PC-9 (cell line): ENCODE data around the gene PRKG1. TPM values are rescaled to one million over a fixed set of nuclear protein-coding genes. Genes with fewer than 3 reads are reported as not detected.

Source experiments
- BruUV-seq: library from RNA; stranded (reverse); fragments of 400-500 nt; replicated peaks from 2 replicates; lab custom pipeline; 2021; lab: Mats Ljungman, UMichigan
- CTCF ChIA-PET: fragments of 300-600 bp; sonication (Branson Sonifier 250); formaldehyde crosslinking; loops from one replicate; lab custom pipeline; 2022; ENCODE audit warnings: antibody characterized with exemption; lab: Charles Lee
- POLR2A ChIA-PET: fragments of 300-600 bp; sonication (Branson Sonifier 250); formaldehyde crosslinking; loops from one replicate; lab custom pipeline; 2022; ENCODE audit warnings: antibody characterized with exemption; ENCODE audit not compliant: unreplicated experiment; lab: Charles Lee
- DNase-seq, 2 experiments: peaks; one replicate each; pipeline versions ENCODE4 v3.0.0 to v3.0.0-alpha.2; 2015 to 2022; ENCODE audit warnings: mixed read lengths in 1 of 2
- H2AFZ ChIP-seq: fragments of 200-600 bp; sonication (generic); 2 replicates; pipeline ENCODE4 v1.8.1; 2017; ENCODE audit warnings: antibody characterized with exemption
- H3F3A ChIP-seq: fragments of 200-600 bp; sonication (generic); 2 replicates; pipeline ENCODE4 v1.8.1; 2017; ENCODE audit warnings: antibody characterized with exemption, mild to moderate bottlenecking, low read depth; ENCODE audit not compliant: insufficient read depth
- H3K27ac ChIP-seq: fragments of 200-600 bp; sonication (generic); 2 replicates; pipeline ENCODE4 v1.6.1; 2016; ENCODE audit warnings: mixed run types
- H3K27me3 ChIP-seq: fragments of 200-600 bp; sonication (generic); 2 replicates; pipeline ENCODE4 v1.6.1; 2016; ENCODE audit warnings: low read depth, mixed run types; ENCODE audit not compliant: insufficient read depth
- H3K36me3 ChIP-seq: fragments of 200-600 bp; sonication (generic); 2 replicates; pipeline ENCODE4 v1.6.1; 2016; ENCODE audit warnings: low read depth, mixed run types
- H3K4me1 ChIP-seq: fragments of 200-600 bp; sonication (generic); replicated peaks from 2 replicates; pipeline ENCODE4 v1.6.1; 2016; ENCODE audit warnings: mixed run types; ENCODE audit not compliant: insufficient read depth
- H3K4me2 ChIP-seq: fragments of 200-600 bp; sonication (generic); 2 replicates; pipeline ENCODE4 v1.6.1; 2017; ENCODE audit warnings: mixed run types
- H3K4me3 ChIP-seq: fragments of 200-600 bp; sonication (generic); 2 replicates; pipeline ENCODE4 v1.6.1; 2016; ENCODE audit warnings: mixed run types
- H3K79me2 ChIP-seq: fragments of 200-600 bp; sonication (generic); 2 replicates; pipeline ENCODE4 v1.6.1; 2017; ENCODE audit warnings: low read depth, mixed run types
- H3K9me2 ChIP-seq: fragments of 200-600 bp; sonication (generic); 2 replicates; pipeline ENCODE4 v1.8.1; 2017; ENCODE audit warnings: mild to moderate bottlenecking; ENCODE audit not compliant: insufficient read depth
- H3K9me3 ChIP-seq: fragments of 200-600 bp; sonication (generic); 2 replicates; pipeline ENCODE4 v1.8.1; 2016; ENCODE audit warnings: low read depth; ENCODE audit not compliant: insufficient read depth
- H4K20me1 ChIP-seq: fragments of 200-600 bp; sonication (generic); 2 replicates; pipeline ENCODE4 v1.8.1; 2017; ENCODE audit not compliant: insufficient read depth
- EZH2 ChIP-seq: fragments of 200-600 bp; sonication (generic); IDR thresholded peaks from 2 replicates; pipeline ENCODE4 v1.8.0; 2017; ENCODE audit warnings: antibody characterized with exemption, low read depth
- intact Hi-C: fragments of 100-400 bp; cut with micrococcal nuclease; formaldehyde crosslinking; loops from one replicate; pipeline ENCODE4 v1.10.0; 2022; ENCODE audit not compliant: unreplicated experiment
- total RNA-seq: library from RNA; stranded (reverse); gene quantifications from 2 replicates; pipeline ENCODE4 v1.2.3, GENCODE V29; 2021
- TF ChIP-seq, protein P1 (sequence below): fragments of 200-600 bp; sonication (generic); conservative IDR thresholded peaks from 2 replicates; pipeline ENCODE4 v1.6.1; 2017; ENCODE audit warnings: mixed run types, antibody characterized with exemption, mild to moderate bottlenecking, moderate library complexity

PRKG1 gene
- total RNA-seq, 1 experiment from 2014 or later: 0.70 TPM

- no peak for DNase-seq
Observed at GRCh38 chr10:51659344-51659743, 585.1 kb downstream of the PRKG1 start.

DNA sequence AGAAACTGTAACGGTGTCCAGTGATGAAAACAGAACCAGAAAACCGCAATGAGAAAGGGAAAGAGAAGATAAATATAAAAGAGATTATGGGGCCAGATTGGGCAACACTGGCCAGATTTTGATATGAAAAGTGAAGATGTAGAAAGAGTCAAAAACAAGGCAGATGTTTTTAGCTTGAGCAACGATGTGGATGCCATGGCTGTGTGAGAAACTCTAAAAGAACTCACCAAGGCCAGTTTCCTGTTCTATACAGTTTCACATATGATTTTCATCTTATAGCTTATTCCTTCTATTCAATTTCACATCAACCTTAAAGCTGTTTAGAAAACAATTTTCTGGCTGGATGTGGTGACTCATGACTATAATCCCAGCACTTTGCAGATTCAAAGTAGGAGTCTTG is 588.8 kb downstream of the PRKG1 start:
- Histone ChIP-seq H4K20me1 (no peaks in the 10 kb centered on the region), H3K4me1 (no peaks in the 10 kb centered on the region), H3K27ac (no peak overlapping the region), H3K9me2 (no peaks in the 10 kb centered on the region), H3K4me2 (no peak overlapping the region), H3K4me3 (no peak overlapping the region), H2AFZ (no peak overlapping the region), H3K36me3 (no peaks in the 10 kb centered on the region), H3K27me3 (no peaks in the 10 kb centered on the region), H3K79me2 (no peaks in the 10 kb centered on the region), H3F3A (no peaks in the 10 kb centered on the region), H3K9me3 (no peaks in the 10 kb centered on the region)
- intact Hi-C loops: no loop called here
- ChIA-PET CTCF (no interaction called here), POLR2A (interaction anchor here (0.8 kb wide), 1 partner anchor 269 kb away, joined by 8 read pairs; no protein-coding TSS in a partner anchor)
- TF ChIP-seq, protein P1, sequence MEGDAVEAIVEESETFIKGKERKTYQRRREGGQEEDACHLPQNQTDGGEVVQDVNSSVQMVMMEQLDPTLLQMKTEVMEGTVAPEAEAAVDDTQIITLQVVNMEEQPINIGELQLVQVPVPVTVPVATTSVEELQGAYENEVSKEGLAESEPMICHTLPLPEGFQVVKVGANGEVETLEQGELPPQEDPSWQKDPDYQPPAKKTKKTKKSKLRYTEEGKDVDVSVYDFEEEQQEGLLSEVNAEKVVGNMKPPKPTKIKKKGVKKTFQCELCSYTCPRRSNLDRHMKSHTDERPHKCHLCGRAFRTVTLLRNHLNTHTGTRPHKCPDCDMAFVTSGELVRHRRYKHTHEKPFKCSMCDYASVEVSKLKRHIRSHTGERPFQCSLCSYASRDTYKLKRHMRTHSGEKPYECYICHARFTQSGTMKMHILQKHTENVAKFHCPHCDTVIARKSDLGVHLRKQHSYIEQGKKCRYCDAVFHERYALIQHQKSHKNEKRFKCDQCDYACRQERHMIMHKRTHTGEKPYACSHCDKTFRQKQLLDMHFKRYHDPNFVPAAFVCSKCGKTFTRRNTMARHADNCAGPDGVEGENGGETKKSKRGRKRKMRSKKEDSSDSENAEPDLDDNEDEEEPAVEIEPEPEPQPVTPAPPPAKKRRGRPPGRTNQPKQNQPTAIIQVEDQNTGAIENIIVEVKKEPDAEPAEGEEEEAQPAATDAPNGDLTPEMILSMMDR: no peak
- no peak for TF ChIP-seq EZH2
- no TSS peak for BruUV-seq
- no peak for DNase-seq

More at GRCh38 chr10:51659344-51659743, 585.1 kb downstream of the PRKG1 start:
- intact Hi-C loops: no loop called here
- no peaks in the 10 kb centered on the region for H4K20me1 ChIP-seq
- H3K4me1 ChIP-seq: no peaks in the 10 kb centered on the region
- H3K36me3 ChIP-seq: no peaks in the 10 kb centered on the region
- POLR2A ChIA-PET: interaction anchor here (0.6 kb wide), 1 partner anchor 20 kb away, joined by 3 read pairs; no protein-coding TSS in a partner anchor
- CTCF ChIA-PET: no interaction called here
- no peaks in the 10 kb centered on the region for H3K9me3 ChIP-seq
- H3K27ac ChIP-seq: no peak overlapping the region
- TF ChIP-seq, protein P1: no peak
- TF ChIP-seq EZH2: no peak
- no peak overlapping the region for H3K4me2 ChIP-seq
- H3K4me3 ChIP-seq: no peak overlapping the region
- no peak overlapping the region for H2AFZ ChIP-seq
- H3K79me2 ChIP-seq: no peaks in the 10 kb centered on the region
- H3K9me2 ChIP-seq: no peaks in the 10 kb centered on the region
- no peaks in the 10 kb centered on the region for H3F3A ChIP-seq
- H3K27me3 ChIP-seq: no peaks in the 10 kb centered on the region
- no TSS peak for BruUV-seq

GRCh38 chr10:51666456-51666855 is 592.2 kb downstream of the PRKG1 start:
- Histone ChIP-seq H3K9me3 (no peaks in the 10 kb centered on the region), H3K27ac (no peak overlapping the region)
- CTCF ChIA-PET: no interaction called here

More at GRCh38 chr10:51666456-51666855, 592.2 kb downstream of the PRKG1 start:
- H2AFZ ChIP-seq: no peak overlapping the region
- H3K4me2 ChIP-seq: no peak overlapping the region
- DNase-seq: no peak
- no TSS peak for BruUV-seq
- no peak for TF ChIP-seq EZH2
- TF ChIP-seq, protein P1: no peak
- H3K9me2 ChIP-seq: no peaks in the 10 kb centered on the region
- no peaks in the 10 kb centered on the region for H4K20me1 ChIP-seq
- no peaks in the 10 kb centered on the region for H3K27me3 ChIP-seq
- H3F3A ChIP-seq: no peaks in the 10 kb centered on the region
- no peaks in the 10 kb centered on the region for H3K36me3 ChIP-seq
- intact Hi-C loops: no loop called here
- POLR2A ChIA-PET: no interaction called here
- H3K79me2 ChIP-seq: no peaks in the 10 kb centered on the region
- no peaks in the 10 kb centered on the region for H3K4me1 ChIP-seq
- no peak overlapping the region for H3K4me3 ChIP-seq
